ENCODE results near the gene ARHGEF7. TPM values are rescaled to one million over a fixed set of nuclear protein-coding genes. Genes with fewer than 3 reads are reported as not detected.

ARHGEF7 gene
- total RNA-seq, 1 donor from 2014 or later, result 73.7 TPM

DNA sequence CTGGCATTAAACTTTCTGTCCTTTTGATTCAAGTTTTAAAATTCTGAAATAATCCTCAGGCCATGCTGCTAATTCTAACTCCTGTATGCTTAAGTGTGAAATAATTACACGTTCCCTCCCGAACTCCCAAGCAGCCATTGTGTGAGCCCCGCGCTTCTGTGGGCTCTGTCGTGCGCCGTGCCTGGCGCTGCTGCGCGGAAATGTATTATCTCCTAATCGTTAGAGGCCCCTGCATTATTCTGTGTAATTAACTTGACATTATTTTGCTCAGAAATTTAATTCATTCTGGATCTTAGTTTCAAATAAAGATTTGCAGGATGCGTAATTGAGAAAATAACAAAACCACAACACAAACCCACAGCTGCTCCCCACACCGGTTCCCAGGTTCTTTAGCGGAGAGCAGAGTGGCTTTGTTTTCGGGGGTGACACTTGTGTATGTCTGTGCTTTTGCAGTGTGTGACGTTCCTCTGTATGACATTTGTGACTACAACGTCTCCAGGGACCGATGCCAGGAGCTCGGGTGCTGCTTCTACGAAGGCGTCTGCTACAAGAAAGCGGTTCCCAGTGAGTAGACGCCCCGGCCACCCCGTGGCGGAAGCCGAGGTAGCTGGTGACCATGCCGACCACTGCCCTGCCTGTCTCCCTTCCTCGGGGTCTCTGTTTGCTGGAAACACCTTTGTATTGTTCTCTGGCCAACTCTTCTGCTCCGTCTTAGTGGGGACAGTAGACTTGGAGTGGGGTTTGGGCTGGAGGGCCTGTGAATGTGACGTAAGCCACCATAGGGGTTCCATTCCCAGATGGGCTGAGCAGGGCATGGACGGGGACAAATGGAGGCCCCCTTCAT is 212.8 kb downstream of the ARHGEF7 start:
- no peaks in the 10 kb centered on the region for H3K27me3 ChIP-seq (ENCODE audit: insufficient read depth, low read length)
- no peak for FAIRE-seq

DNA sequence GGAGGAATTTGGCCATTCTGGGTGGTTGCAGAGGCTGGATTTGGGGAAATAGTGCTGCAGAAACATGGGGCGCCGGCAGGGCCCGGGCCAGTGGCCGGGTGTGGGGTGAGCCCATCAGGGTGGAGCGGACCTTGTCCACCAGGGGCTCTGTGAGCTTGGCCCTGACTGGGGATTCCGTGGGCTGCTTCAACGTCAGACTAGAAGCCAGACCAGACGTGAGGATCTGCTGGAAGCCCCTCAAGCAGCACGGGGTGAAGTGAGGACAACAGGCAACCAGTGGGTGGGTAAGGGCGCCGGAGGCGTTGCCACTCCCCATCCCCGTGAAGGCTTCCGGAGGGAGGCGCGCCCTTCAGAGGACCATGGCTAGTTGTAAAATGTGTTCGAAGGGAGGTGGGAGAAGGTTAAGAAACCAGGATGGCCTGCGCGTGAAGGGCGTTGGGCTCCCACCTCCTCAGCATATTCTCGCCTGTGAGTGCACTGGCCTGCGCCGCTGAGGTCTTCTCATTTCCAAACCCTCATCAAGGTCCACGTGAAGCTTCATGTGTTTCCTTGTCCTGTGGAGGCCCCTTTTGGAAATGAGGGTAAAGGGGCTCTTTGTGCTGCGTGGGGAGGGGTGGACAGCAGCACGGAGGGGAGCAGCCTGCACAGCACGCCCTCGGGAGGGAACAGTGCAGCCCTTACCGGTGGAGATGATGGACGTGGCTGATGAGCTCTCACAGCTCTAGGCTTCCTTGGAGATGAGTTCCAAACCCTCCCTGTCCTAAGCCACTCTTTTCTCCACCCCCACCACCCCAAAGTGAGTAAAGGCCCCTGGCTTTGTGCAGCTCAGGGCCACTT is 213.7 kb downstream of the ARHGEF7 start:
- H3K4me3 ChIP-seq (ENCODE audit: insufficient read depth, low read depth, low read length), result no peak overlapping the region
- Mint-ChIP-seq H3K4me1 (ENCODE audit: low read depth, unreplicated experiment) (no peaks in the 10 kb centered on the region), H3K27ac (ENCODE audit: unreplicated experiment) (no peak overlapping the region), H3K27me3 (ENCODE audit: low read depth, unreplicated experiment) (peaks cover 12% of the 10 kb centered on the region), H3K36me3 (ENCODE audit: low read depth, unreplicated experiment) (peaks cover 14% of the 10 kb centered on the region), H3K9me3 (ENCODE audit: unreplicated experiment) (no peaks in the 10 kb centered on the region), H3K4me3 (ENCODE audit: unreplicated experiment) (no peak overlapping the region)
- no peaks in the 10 kb centered on the region for H3K9me3 ChIP-seq (ENCODE audit: insufficient read depth, low read depth, low read length)
- no peaks in the 10 kb centered on the region for H3K79me2 ChIP-seq (ENCODE audit: insufficient read depth, low read length)
- no peak overlapping the region for H2AFZ ChIP-seq (ENCODE audit: low read depth, low read length)
- H3K27me3 ChIP-seq (ENCODE audit: insufficient read depth, low read length), result no peaks in the 10 kb centered on the region
- FAIRE-seq (no peak), DNase-seq (ENCODE audit: low read depth) (no peak)
- H3K4me2 ChIP-seq (ENCODE audit: low read length), result no peak overlapping the region
- TF ChIP-seq, protein P1, sequence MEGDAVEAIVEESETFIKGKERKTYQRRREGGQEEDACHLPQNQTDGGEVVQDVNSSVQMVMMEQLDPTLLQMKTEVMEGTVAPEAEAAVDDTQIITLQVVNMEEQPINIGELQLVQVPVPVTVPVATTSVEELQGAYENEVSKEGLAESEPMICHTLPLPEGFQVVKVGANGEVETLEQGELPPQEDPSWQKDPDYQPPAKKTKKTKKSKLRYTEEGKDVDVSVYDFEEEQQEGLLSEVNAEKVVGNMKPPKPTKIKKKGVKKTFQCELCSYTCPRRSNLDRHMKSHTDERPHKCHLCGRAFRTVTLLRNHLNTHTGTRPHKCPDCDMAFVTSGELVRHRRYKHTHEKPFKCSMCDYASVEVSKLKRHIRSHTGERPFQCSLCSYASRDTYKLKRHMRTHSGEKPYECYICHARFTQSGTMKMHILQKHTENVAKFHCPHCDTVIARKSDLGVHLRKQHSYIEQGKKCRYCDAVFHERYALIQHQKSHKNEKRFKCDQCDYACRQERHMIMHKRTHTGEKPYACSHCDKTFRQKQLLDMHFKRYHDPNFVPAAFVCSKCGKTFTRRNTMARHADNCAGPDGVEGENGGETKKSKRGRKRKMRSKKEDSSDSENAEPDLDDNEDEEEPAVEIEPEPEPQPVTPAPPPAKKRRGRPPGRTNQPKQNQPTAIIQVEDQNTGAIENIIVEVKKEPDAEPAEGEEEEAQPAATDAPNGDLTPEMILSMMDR (IDR thresholded peaks at IDR 0.05; ENCODE audit: insufficient read depth, low read depth, low read length), result no peak
- TF ChIP-seq EZH2 (IDR thresholded peaks at IDR 0.05; ENCODE audit: insufficient read depth, low read length), result no peak
- H3K9ac ChIP-seq (ENCODE audit: low read length), result no peak overlapping the region
- no peaks in the 10 kb centered on the region for H4K20me1 ChIP-seq (ENCODE audit: insufficient read depth, low read length)
- no peaks in the 10 kb centered on the region for H3K36me3 ChIP-seq (ENCODE audit: insufficient read depth, low read length)
- H3K4me1 ChIP-seq (ENCODE audit: insufficient read depth, low read length), result no peaks in the 10 kb centered on the region
- H3K27ac ChIP-seq (ENCODE audit: low read depth, low read length), result no peak overlapping the region

More for the DNA sequence above, 212.8 kb downstream of the ARHGEF7 start:
- Histone ChIP-seq H3K79me2 (ENCODE audit: insufficient read depth, low read length) (no peaks in the 10 kb centered on the region), H3K9ac (ENCODE audit: low read length) (no peak overlapping the region), H4K20me1 (ENCODE audit: insufficient read depth, low read length) (no peaks in the 10 kb centered on the region), H3K9me3 (ENCODE audit: insufficient read depth, low read depth, low read length) (no peaks in the 10 kb centered on the region), H3K27ac (ENCODE audit: low read depth, low read length) (no peak overlapping the region), H2AFZ (ENCODE audit: low read depth, low read length) (no peak overlapping the region), H3K4me2 (ENCODE audit: low read length) (no peak overlapping the region), H3K36me3 (ENCODE audit: insufficient read depth, low read length) (no peaks in the 10 kb centered on the region), H3K4me1 (ENCODE audit: insufficient read depth, low read length) (no peaks in the 10 kb centered on the region), H3K4me3 (ENCODE audit: insufficient read depth, low read depth, low read length) (no peak overlapping the region)
- H3K4me1 Mint-ChIP-seq (ENCODE audit: low read depth, unreplicated experiment), result no peaks in the 10 kb centered on the region
- H3K4me3 Mint-ChIP-seq (ENCODE audit: unreplicated experiment), result no peak overlapping the region
- H3K27me3 Mint-ChIP-seq (ENCODE audit: low read depth, unreplicated experiment), result peaks cover 17% of the 10 kb centered on the region
- H3K27ac Mint-ChIP-seq (ENCODE audit: unreplicated experiment), result no peak overlapping the region
- H3K36me3 Mint-ChIP-seq (ENCODE audit: low read depth, unreplicated experiment), result peaks cover 17% of the 10 kb centered on the region
- H3K9me3 Mint-ChIP-seq (ENCODE audit: unreplicated experiment), result no peaks in the 10 kb centered on the region
- DNase-seq (ENCODE audit: low read depth), result no peak
- TF ChIP-seq, protein P1 (IDR thresholded peaks at IDR 0.05; ENCODE audit: insufficient read depth, low read depth, low read length), result no peak
- no peak for TF ChIP-seq EZH2 (IDR thresholded peaks at IDR 0.05; ENCODE audit: insufficient read depth, low read length)
